Muscle layer of duodenum (tissue), 2 donors: Measurements from ENCODE around the gene NKX1-2.

Experiments
- H3K27ac ChIP-seq: one replicate; pipeline ENCODE4 v1.7.0; 2013; ENCODE audit warnings: mild to moderate bottlenecking, low read length
- H3K27me3 ChIP-seq: one replicate; pipeline ENCODE4 v1.7.0; 2013; ENCODE audit warnings: low read depth, mild to moderate bottlenecking, control low read depth, low read length
- H3K36me3 ChIP-seq, 2 donors: one replicate each; pipeline ENCODE4 v1.7.0; 2013; ENCODE audit warnings: low read length in 2 of 2, control low read depth in 1 of 2, mild to moderate bottlenecking in 1 of 2; ENCODE audit not compliant: insufficient read depth in 2 of 2, control insufficient read depth in 1 of 2
- H3K4me1 ChIP-seq, 2 donors: one replicate each; pipeline ENCODE4 v1.7.0; 2013; ENCODE audit warnings: low read length in 2 of 2, mild to moderate bottlenecking in 2 of 2, control low read depth in 1 of 2, moderate library complexity in 1 of 2; ENCODE audit not compliant: insufficient read depth in 2 of 2, control insufficient read depth in 1 of 2
- H3K4me3 ChIP-seq, 2 donors: one replicate each; pipeline ENCODE4 v1.7.0; 2013; ENCODE audit warnings: low read length in 2 of 2, low read depth in 1 of 2, mild to moderate bottlenecking in 1 of 2
- H3K9me3 ChIP-seq, 2 donors: one replicate each; pipeline ENCODE4 v1.7.0; 2013; ENCODE audit warnings: low read length in 2 of 2, control low read depth in 1 of 2, mild to moderate bottlenecking in 1 of 2; ENCODE audit not compliant: control insufficient read depth in 1 of 2
- donor health status: healthy.

NKX1-2 gene

DNA sequence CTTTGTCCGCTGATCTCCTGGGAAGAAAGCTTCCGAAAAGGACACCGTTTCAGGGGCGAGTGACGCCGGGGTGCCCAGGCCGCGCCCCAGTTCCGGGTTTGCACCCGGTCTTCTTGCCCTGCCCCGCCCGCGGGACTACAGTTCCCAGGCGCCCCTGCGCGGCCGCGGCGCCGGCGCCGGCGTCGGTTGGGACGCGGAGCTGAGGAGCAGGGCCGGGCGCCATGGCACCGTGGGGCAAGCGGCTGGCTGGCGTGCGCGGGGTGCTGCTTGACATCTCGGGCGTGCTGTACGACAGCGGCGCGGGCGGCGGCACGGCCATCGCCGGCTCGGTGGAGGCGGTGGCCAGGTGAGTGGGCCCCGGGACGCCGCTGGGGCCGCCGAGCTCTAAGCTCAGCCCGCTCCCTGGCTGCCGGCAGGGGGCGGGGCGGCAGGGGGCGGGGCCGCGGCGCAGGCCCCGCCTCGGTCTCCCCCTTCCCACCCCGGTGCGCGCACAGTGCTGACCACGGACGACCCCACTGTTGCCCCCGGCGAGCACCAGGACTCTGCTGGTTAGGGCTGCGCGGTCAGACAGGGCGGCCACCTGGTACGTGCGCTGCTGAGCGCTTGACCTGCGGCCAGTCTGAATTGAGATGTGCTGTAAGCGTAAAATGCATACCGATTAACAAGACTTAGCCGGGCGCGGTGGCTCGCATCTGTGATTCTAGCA lies 12.0 kb upstream of the NKX1-2 start, which contains the start of gene LHPP:
LHPP (plus strand) TSS at position 182 of the 706 bp plus-strand sequence; CDS start at position 222, 40 bp downstream.
- Histone ChIP-seq H3K27me3 (no peaks in the 10 kb centered on the region), H3K9me3 (no peaks in the 10 kb centered on the region), H3K36me3 (no peaks in the 10 kb centered on the region), H3K4me3 (peak within 1 kb of the TSS; percentile 60 to 74), H3K27ac (peak within 1 kb of the TSS; percentile 39), H3K4me1 (peaks cover 0 to 13% of the 10 kb centered on the region in 2 donors)

DNA sequence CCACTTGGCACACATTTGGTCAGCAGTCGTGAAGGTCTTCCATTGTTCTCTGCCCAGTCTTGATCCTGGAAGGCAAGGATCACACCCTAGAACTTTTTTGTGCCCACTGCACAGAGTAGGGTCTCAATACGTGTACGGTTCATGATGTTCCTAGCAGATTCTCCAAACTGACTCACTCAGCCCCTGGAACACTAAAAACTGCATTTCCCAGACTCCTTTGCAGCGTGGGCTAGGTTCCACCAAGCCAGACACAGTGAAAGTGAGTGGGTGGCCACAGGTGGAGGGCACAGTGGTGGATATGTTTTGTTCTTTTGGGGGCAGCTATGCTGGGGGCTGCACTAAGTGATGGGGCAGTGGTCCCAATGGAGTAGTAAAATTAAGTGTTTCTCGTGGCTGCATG lies 10.3 kb upstream of the NKX1-2 start:
- Histone ChIP-seq H3K27ac (no peak overlapping the region), H3K4me1 (peaks cover 0 to 3% of the 10 kb centered on the region in 2 donors), H3K9me3 (no peaks in the 10 kb centered on the region), H3K4me3 (no peak overlapping the region), H3K27me3 (no peaks in the 10 kb centered on the region), H3K36me3 (no peaks in the 10 kb centered on the region)

DNA sequence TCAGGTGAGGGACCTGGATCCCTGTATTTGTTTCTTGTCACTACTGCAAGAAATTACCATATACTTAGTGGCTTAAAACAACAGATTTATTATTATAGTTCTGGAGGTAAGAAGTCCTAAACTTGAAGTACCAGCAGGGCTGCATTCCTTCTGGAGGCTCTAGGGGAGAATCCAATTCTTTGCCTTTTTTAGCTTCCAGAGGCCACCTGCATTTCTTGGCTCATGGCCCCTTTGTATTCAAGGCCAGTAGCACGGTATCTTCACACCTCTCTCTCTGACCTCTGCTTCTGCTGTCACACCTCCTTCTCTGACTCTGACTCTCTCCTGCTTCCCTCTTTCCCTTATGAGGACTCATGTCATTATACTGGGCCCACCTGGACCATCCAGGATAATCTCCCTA lies 9.6 kb upstream of the NKX1-2 start:
- Histone ChIP-seq H3K4me3 (no peak overlapping the region), H3K27me3 (no peaks in the 10 kb centered on the region), H3K27ac (no peak overlapping the region), H3K9me3 (no peaks in the 10 kb centered on the region), H3K4me1 (peaks cover 0 to 3% of the 10 kb centered on the region in 2 donors), H3K36me3 (no peaks in the 10 kb centered on the region)

DNA sequence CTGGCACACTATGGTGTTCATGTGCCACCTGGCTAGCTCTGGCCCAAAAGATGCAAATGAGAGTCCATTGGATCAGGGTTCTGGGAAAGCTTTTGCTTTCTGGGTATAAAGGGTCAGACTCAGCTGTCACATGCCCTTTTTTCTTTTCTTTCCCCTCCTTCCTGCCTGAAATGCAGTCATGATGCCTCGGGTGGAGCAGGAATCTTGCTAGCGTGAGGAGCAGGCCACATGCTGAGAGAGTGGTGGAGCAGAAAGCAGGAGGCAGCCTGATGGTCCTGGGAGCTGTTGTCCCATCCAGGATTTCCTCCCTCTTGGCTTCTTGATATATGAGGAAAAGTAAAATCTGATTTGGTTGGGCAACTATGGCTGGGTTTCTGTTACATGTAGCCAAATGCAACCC lies 9.1 kb upstream of the NKX1-2 start:
- no peaks in the 10 kb centered on the region for H3K27me3 ChIP-seq
- H3K27ac ChIP-seq, result no peak overlapping the region
- H3K36me3 ChIP-seq, result no peaks in the 10 kb centered on the region
- H3K4me3 ChIP-seq, result no peak overlapping the region
- H3K4me1 ChIP-seq, result peaks cover 0 to 3% of the 10 kb centered on the region in 2 donors
- H3K9me3 ChIP-seq, result no peaks in the 10 kb centered on the region

DNA sequence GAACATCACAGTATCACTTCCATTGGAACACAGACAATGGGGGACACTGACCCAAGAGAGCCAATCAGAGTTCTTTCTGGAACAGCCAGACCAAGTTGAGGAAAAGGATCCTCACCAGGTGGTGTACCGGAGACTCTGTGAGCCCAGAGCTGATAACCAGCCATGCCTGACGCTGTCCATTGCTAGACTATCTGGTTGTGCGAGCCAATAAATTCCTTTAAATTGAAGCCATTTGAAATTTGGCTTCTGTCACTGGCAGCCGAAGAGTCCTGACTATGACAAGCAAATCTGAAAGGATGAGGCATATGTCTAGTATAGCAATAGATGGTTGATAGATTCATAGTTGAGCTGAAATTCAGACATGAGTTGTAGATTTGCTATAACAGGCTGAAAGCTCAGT lies 8.6 kb upstream of the NKX1-2 start:
- no peaks in the 10 kb centered on the region for H3K36me3 ChIP-seq
- H3K27ac ChIP-seq, result no peak overlapping the region
- H3K4me1 ChIP-seq, result peaks cover 0 to 3% of the 10 kb centered on the region in 2 donors
- no peaks in the 10 kb centered on the region for H3K9me3 ChIP-seq
- no peak overlapping the region for H3K4me3 ChIP-seq
- no peaks in the 10 kb centered on the region for H3K27me3 ChIP-seq

DNA sequence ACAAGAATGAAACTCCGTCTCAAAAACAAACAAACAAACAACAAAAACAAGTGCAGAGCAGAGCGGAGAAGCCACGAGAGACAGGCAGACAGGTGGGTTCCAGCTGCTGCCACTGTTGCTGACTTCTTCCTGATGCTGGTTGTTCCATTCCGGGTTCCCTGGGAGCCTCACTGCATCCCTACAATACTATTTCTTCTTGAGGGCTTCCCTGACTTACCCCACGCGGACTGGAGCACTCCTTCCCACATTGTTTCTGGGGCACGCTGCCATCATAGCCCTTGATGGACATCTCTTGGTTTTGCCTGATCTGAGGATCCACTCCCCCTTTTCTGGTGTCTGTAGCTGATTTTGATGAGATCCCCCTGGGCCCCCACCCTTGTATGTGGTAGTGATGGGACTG lies 5.6 kb upstream of the NKX1-2 start:
- H3K27me3 ChIP-seq, result peaks cover 7% of the 10 kb centered on the region
- H3K36me3 ChIP-seq, result no peaks in the 10 kb centered on the region
- H3K27ac ChIP-seq, result no peak overlapping the region

DNA sequence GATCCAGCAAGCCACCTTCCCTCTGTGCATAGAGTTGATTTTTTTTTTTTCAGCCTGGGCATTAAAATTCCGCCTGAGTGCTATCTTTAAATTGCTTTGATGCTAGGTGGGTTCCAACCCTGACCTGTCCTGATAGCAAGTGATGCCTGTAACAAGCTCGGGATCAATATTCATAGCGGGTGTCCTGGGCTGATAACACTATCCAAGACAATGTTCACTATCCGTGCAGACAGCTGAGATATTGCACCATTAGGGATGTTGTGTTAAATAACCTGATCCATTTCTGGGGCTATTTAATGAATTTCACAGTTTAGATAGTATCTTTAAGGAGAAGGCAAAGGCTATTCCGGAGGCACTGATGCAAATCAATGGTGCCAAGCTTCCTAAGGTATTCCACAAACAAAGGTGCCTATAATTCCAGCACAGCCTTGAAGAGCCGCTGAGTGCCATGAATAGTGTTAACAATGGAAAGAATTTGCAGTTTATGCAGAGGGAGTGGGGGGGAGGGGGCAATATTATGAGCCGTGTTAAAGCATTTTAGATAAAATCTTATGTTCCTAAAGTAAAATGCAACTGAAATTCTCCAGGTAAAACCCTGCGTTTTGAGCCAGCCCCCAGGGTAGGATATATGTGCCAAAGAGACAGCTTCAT lies 4.2 kb upstream of the NKX1-2 start:
- H3K4me1 ChIP-seq, result peaks cover 0 to 13% of the 10 kb centered on the region in 2 donors
- peaks cover 15% of the 10 kb centered on the region for H3K27me3 ChIP-seq
- H3K4me3 ChIP-seq, result no peak overlapping the region
- H3K27ac ChIP-seq, result no peak overlapping the region
- H3K36me3 ChIP-seq, result no peaks in the 10 kb centered on the region
- H3K9me3 ChIP-seq, result no peaks in the 10 kb centered on the region

More for the DNA sequence above, 5.6 kb upstream of the NKX1-2 start:
- Histone ChIP-seq H3K4me1 (no peaks in the 10 kb centered on the region), H3K4me3 (no peak overlapping the region), H3K9me3 (no peaks in the 10 kb centered on the region)

DNA sequence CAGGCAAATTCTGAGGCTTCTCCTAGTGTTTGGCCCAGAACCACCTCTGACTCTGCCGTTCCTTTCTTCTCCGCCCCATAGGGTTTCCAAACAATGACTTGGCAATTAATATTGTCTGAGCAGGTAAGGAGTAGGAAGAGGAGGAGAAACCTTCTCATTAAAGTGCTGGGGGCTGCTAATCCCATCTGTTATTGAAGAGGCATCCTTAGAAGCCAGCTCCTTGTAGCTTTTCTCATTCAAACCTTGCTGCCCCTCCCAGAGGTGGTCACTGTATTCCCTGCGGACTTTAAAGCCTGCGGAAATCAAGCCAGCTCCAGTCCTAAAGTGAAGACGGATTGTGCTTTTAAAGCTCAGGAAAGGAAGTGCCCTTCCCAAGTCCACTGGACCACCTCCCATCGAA lies 1.4 kb upstream of the NKX1-2 start:
- Histone ChIP-seq H3K9me3 (no peaks in the 10 kb centered on the region), H3K36me3 (no peaks in the 10 kb centered on the region), H3K4me3 (no peak overlapping the region), H3K4me1 (peaks cover 0 to 36% of the 10 kb centered on the region in 2 donors), H3K27me3 (peaks cover 31% of the 10 kb centered on the region), H3K27ac (no peak overlapping the region)

DNA sequence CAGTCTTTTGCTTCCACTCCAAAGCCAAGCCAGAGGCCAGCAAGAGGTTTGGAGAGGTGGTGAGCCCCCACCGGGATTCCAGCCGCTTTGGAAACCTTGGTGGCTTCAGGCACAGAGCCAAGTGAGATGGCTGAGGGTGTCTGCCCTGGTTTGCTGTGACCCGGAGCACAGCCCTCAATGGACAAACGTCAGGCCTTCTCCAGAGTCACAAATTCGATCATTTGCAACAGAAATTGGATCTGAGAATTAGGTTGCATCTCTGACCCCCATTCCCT lies 885 bp upstream of the NKX1-2 start:
- Histone ChIP-seq H3K36me3 (no peaks in the 10 kb centered on the region), H3K4me3 (no peak overlapping the region), H3K27me3 (peaks cover 37% of the 10 kb centered on the region), H3K4me1 (peaks cover 0 to 36% of the 10 kb centered on the region in 2 donors), H3K9me3 (no peaks in the 10 kb centered on the region), H3K27ac (no peak overlapping the region)

DNA sequence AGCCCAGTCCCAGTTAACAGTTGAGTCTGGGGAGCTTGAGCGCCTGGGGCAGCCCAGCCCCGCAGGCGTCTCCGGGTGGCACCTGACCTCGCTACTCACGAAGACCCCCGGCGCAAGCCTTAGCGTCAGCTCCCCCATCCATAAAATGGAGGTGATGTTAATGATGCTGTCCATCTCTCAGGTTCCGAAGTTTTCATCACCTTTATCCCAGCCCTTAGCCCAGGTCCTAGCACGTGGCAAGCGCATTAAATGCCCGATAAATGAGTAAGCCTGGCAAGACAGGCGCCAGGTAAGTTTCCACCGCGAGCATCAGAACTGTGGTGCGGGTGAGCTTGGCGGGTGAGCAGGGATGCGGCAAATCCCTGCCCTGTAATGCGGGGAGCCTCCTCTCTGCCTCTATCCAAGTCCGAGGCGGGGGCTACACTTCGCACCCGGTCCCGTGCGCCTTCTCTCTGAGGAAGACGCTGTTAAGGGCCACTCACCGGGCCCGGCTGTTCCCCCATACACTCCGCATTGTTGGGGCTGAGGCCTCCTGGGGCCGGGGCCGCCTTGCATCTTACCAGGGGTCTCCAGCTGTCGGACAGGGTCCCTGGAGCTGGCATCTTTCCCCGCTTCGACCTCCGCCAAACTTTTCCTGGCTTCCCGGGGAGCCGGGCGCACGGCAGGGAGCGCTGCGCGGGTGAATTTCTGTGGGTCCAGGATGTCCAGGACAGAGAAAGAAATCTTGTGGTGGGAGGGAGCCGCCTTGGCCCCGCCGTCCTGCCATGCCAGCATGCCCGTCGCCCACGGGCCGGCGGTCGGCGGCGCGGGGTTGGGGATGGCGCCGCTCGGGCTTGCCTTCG lies 444 bp downstream of the NKX1-2 start:
- peaks cover 38% of the 10 kb centered on the region for H3K27me3 ChIP-seq
- H3K4me3 ChIP-seq, result peak overlapping the region in 1 of 2 donors; percentile 53
- H3K36me3 ChIP-seq, result no peaks in the 10 kb centered on the region
- no peak overlapping the region for H3K27ac ChIP-seq
- H3K4me1 ChIP-seq, result peaks cover 0 to 36% of the 10 kb centered on the region in 2 donors
- no peaks in the 10 kb centered on the region for H3K9me3 ChIP-seq

DNA sequence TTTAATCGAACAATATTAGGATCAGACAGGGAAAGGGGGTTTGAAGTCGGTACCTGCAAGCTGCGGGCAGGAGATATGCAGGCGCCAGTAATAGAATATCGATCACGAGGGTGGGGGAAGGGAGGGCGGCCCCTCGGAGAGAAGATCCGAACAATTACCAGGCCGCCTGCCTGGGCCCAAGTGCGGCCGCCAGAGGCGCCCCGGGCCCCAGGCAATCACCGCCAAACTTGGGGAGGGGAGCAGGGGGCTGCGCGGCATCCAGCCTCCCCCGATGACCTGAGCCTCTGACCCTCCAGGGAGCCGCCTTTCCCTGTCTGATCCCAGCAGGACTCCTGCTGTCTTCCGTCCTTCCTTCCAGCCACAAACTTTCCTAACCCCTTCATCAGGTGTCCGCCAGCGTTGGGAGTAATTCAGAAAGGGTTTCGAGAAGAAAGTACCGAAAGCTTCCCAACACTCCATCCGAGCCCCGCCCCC lies 1.1 kb downstream of the NKX1-2 start:
- H3K9me3 ChIP-seq, result no peaks in the 10 kb centered on the region
- H3K27ac ChIP-seq, result no peak overlapping the region
- H3K4me3 ChIP-seq, result no peak overlapping the region
- H3K36me3 ChIP-seq, result no peaks in the 10 kb centered on the region
- peaks cover 0 to 36% of the 10 kb centered on the region in 2 donors for H3K4me1 ChIP-seq
- H3K27me3 ChIP-seq, result peaks cover 38% of the 10 kb centered on the region
